Body of pancreas (tissue), 4 donors: ENCODE measurements around the gene GRIFIN. TPM values are rescaled to one million over a fixed set of nuclear protein-coding genes. Genes with fewer than 3 reads are reported as not detected.

Experiments used
- ATAC-seq: fragments of 150-250 bp; one replicate; pipeline ENCODE4 v1.9.1; 2016
- DNase-seq, 4 donors: peaks; one replicate each; pipeline ENCODE4 v3.0.0-alpha.2; 2019
- H3K27ac ChIP-seq, 4 donors: fragments of 200-600 bp; sonication (generic); 1 replicate in 3 of 4; 2 replicates in 1 of 4; pipeline versions ENCODE4 v1.5.1 to v1.6.1; 2016 to 2019; ENCODE audit warnings: mild to moderate bottlenecking in 1 of 4, mixed read lengths in 1 of 4, moderate library complexity in 1 of 4
- H3K27me3 ChIP-seq, 2 donors: fragments of 200-600 bp; sonication (generic); one replicate each; pipeline ENCODE4 v1.6.0; 2016; ENCODE audit warnings: mild to moderate bottlenecking in 1 of 2
- H3K36me3 ChIP-seq, 2 donors: fragments of 200-600 bp; sonication (generic); replicated peaks in 1 of 2; 2 replicates each; pipeline ENCODE4 v1.5.1; 2016; ENCODE audit warnings: low read depth in 2 of 2; ENCODE audit not compliant: insufficient read depth in 1 of 2
- H3K4me1 ChIP-seq: fragments of 200-600 bp; sonication (generic); one replicate; pipeline ENCODE4 v1.6.0; 2016
- H3K4me3 ChIP-seq, 2 donors: fragments of 200-600 bp; sonication (generic); 1 replicate in 1 of 2; 2 replicates in 1 of 2; pipeline ENCODE4 v1.5.1; 2016 to 2019
- H3K9me3 ChIP-seq, 3 donors: fragments of 200-600 bp; sonication (generic); 1 replicate in 2 of 3; 2 replicates in 1 of 3; pipeline ENCODE4 v1.5.1; 2016
- POLR2A ChIP-seq, 3 donors: fragments of 450-650 bp; IDR thresholded peaks; one replicate each; pipeline ENCODE4 v1.6.1; 2016; ENCODE audit warnings: antibody characterized with exemption in 3 of 3, mild to moderate bottlenecking in 2 of 3
- WGBS, 2 donors: methylation state at CpG; one replicate each; pipeline ENCODE4 v1.1.5; 2017; 5-methylcytosine and 5-hydroxymethylcytosine counted together
- intact Hi-C: fragments of 100-400 bp; cut with DNase I; formaldehyde crosslinking; loops from one replicate; pipeline ENCODE4 v1.15.1; 2023
- total RNA-seq, 2 donors: library from RNA; depleted of rRNA; stranded (reverse); fragments of >200 nt; gene quantifications; one replicate each; pipeline ENCODE4 v1.1.0, GENCODE V29; 2016
- TF ChIP-seq, protein P1 (sequence below), 7 experiments: fragments of 450-650 bp in 4 of 7; fragments of 200-600 bp in 3 of 7; sonication (generic) in 3 of 7; IDR thresholded peaks; one replicate each; pipeline ENCODE4 v1.5.1; 2016 to 2019; ENCODE audit warnings: antibody characterized with exemption in 7 of 7

GRIFIN gene
- total RNA-seq, 2 donors from 2014 or later, result not detected

DNA sequence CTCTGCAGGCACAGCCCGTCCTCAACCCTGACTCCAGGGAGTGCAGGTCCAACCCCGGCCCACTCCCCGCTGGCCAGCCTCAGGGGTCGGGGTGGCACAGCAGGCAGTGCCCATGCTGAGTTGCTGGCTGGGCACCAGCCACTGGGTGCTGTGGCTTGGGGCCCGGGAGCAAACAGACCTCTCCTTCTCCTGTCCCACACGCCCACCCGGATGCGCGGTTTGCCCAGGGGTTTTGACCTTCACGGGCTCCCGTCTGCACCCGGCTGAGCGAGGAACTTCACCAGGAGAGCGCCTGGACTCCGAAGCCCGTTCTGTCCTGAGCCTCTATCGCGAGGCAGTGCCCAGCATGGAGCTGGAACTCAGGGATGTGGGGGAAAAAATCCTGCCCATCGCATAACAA, 2.6 kb upstream of the GRIFIN start:
- Histone ChIP-seq H3K27me3 (peaks cover 0 to 4% of the 10 kb centered on the region in 2 donors), H3K4me3 (no peak overlapping the region), H3K36me3 (no peaks in the 10 kb centered on the region), H3K9me3 (peaks cover 0 to 10% (median 0%) of the 10 kb centered on the region in 3 donors), H3K4me1 (peaks cover 21% of the 10 kb centered on the region), H3K27ac (peak overlapping the region in 3 of 4 donors; percentile 22 to 91 (median 47))
- ATAC-seq (peak; percentile 25), DNase-seq (peak in 3 of 4 donors; percentile 26 to 79 (median 56))
- intact Hi-C loops, result no loop called here
- TF ChIP-seq POLR2A (IDR thresholded peaks at IDR 0.05), result peak in 1 of 3 donors; percentile 14
- TF ChIP-seq, protein P1, sequence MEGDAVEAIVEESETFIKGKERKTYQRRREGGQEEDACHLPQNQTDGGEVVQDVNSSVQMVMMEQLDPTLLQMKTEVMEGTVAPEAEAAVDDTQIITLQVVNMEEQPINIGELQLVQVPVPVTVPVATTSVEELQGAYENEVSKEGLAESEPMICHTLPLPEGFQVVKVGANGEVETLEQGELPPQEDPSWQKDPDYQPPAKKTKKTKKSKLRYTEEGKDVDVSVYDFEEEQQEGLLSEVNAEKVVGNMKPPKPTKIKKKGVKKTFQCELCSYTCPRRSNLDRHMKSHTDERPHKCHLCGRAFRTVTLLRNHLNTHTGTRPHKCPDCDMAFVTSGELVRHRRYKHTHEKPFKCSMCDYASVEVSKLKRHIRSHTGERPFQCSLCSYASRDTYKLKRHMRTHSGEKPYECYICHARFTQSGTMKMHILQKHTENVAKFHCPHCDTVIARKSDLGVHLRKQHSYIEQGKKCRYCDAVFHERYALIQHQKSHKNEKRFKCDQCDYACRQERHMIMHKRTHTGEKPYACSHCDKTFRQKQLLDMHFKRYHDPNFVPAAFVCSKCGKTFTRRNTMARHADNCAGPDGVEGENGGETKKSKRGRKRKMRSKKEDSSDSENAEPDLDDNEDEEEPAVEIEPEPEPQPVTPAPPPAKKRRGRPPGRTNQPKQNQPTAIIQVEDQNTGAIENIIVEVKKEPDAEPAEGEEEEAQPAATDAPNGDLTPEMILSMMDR (IDR thresholded peaks at IDR 0.05), result peak in 1 of 7 experiments; percentile 11
- WGBS, 2 donors, result 55 to 100% methylated on average over 1 to 15 of the region's 19 CpGs

DNA sequence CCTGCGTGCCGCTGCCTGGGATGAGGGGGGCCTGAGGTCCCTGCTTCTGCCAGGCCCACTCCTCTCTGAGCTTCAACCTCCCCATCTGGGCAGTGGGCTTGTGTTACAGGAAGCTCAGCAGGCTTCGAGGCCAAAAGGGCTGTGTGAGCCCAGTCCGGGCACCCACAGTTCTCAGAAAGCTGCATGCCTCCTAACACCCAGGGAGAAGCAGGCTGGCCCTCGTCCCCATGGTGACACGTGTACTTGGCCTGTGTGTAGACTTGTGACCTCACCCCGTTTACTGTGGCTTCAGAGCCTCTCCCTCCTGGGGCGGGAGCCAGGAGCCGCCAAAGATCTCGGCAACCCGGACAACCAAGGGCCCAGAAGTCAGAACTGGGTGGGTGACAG, 2.2 kb upstream of the GRIFIN start:
- TF ChIP-seq, protein P1 (IDR thresholded peaks at IDR 0.05), result no peak
- peak in 2 of 3 donors; percentile 19 to 47 for TF ChIP-seq POLR2A (IDR thresholded peaks at IDR 0.05)
- H3K36me3 ChIP-seq, result no peaks in the 10 kb centered on the region
- peak; percentile 86 for ATAC-seq
- peaks cover 21% of the 10 kb centered on the region for H3K4me1 ChIP-seq
- intact Hi-C loops, result no loop called here
- peak overlapping the region in 3 of 4 donors; percentile 22 to 91 (median 47) for H3K27ac ChIP-seq
- H3K9me3 ChIP-seq, result peaks cover 0 to 9% (median 0%) of the 10 kb centered on the region in 3 donors
- no peak overlapping the region for H3K4me3 ChIP-seq
- DNase-seq, result peak; percentile 77 to 96 (median 89)
- H3K27me3 ChIP-seq, result peaks cover 0 to 4% of the 10 kb centered on the region in 2 donors
- WGBS, 2 donors, result 34% methylated on average over 10 of the region's 11 CpGs; no CpG with 5 or more reads in 1 of the 2 donors

- peaks cover 0 to 4% of the 10 kb centered on the region in 2 donors for H3K27me3 ChIP-seq
- H3K4me1 ChIP-seq, result peaks cover 21% of the 10 kb centered on the region
- intact Hi-C loops, result no loop called here
- peak overlapping the region in 3 of 4 donors; percentile 22 to 91 (median 47) for H3K27ac ChIP-seq
- no peak overlapping the region for H3K4me3 ChIP-seq
- 0 to 31% methylated on average over 3 to 29 of the region's 34 CpGs for WGBS, 2 donors
- ATAC-seq (peak; percentile 73), DNase-seq (peak; percentile 60 to 79 (median 72))
- H3K9me3 ChIP-seq, result peaks cover 0 to 3% (median 0%) of the 10 kb centered on the region in 3 donors
- H3K36me3 ChIP-seq, result no peaks in the 10 kb centered on the region
- TF ChIP-seq, protein P1 (IDR thresholded peaks at IDR 0.05), result peak; percentile 54 to 81 (median 74)
- no peak for TF ChIP-seq POLR2A (IDR thresholded peaks at IDR 0.05)
Measured at GRCh38 chr7:2477447-2478398, 1.5 kb upstream of the GRIFIN start.

GRCh38 chr7:2476776-2477446, 713 bp upstream of the GRIFIN start:
- Histone ChIP-seq H3K36me3 (no peaks in the 10 kb centered on the region), H3K27ac (no peak overlapping the region), H3K4me1 (peaks cover 21% of the 10 kb centered on the region), H3K4me3 (no peak overlapping the region), H3K27me3 (peaks cover 0 to 4% of the 10 kb centered on the region in 2 donors), H3K9me3 (no peaks in the 10 kb centered on the region)
- no peak for TF ChIP-seq POLR2A (IDR thresholded peaks at IDR 0.05)
- TF ChIP-seq, protein P1 (IDR thresholded peaks at IDR 0.05), result no peak
- peak in 1 of 4 donors; percentile 4 for DNase-seq
- no peak for ATAC-seq
- intact Hi-C loops, result no loop called here
- 82% methylated on average over 19 of the region's 25 CpGs; no CpG with 5 or more reads in 1 of the 2 donors for WGBS, 2 donors
